Muscle layer of duodenum (tissue), 2 donors: ENCODE measurements around the gene NOC3L.

Source experiments
- H3K27ac ChIP-seq: one replicate; pipeline ENCODE4 v1.7.0; 2013; ENCODE audit warnings: mild to moderate bottlenecking, low read length
- H3K27me3 ChIP-seq: one replicate; pipeline ENCODE4 v1.7.0; 2013; ENCODE audit warnings: low read depth, mild to moderate bottlenecking, control low read depth, low read length
- H3K36me3 ChIP-seq, 2 donors: one replicate each; pipeline ENCODE4 v1.7.0; 2013; ENCODE audit warnings: low read length in 2 of 2, control low read depth in 1 of 2, mild to moderate bottlenecking in 1 of 2; ENCODE audit not compliant: insufficient read depth in 2 of 2, control insufficient read depth in 1 of 2
- H3K4me1 ChIP-seq, 2 donors: one replicate each; pipeline ENCODE4 v1.7.0; 2013; ENCODE audit warnings: low read length in 2 of 2, mild to moderate bottlenecking in 2 of 2, control low read depth in 1 of 2, moderate library complexity in 1 of 2; ENCODE audit not compliant: insufficient read depth in 2 of 2, control insufficient read depth in 1 of 2
- H3K4me3 ChIP-seq, 2 donors: one replicate each; pipeline ENCODE4 v1.7.0; 2013; ENCODE audit warnings: low read length in 2 of 2, low read depth in 1 of 2, mild to moderate bottlenecking in 1 of 2
- H3K9me3 ChIP-seq, 2 donors: one replicate each; pipeline ENCODE4 v1.7.0; 2013; ENCODE audit warnings: low read length in 2 of 2, control low read depth in 1 of 2, mild to moderate bottlenecking in 1 of 2; ENCODE audit not compliant: control insufficient read depth in 1 of 2
- donor health status: healthy.

Gene NOC3L

DNA sequence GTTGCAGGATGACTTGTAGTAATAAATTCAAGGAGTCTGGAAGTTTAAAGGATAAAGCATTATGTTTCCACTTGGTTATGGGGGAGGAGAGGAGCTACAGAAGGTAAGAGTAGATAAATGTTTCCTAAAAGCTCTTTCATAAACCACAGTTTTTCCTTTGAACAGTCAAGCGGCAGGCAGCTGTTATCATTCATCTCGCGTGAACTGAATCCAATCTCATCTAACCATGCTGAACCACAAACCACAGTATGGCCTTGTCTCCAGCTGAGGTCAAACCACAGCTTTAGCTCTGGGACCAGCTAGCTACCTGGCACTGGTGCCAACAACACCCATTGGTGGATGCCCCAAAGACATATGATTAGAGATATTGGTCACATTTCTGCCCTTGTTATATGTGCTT, 63.3 kb downstream of the NOC3L start:
- Histone ChIP-seq H3K27me3 (no peaks in the 10 kb centered on the region), H3K4me1 (no peaks in the 10 kb centered on the region), H3K36me3 (peaks cover 3 to 4% of the 10 kb centered on the region in 2 donors)

DNA sequence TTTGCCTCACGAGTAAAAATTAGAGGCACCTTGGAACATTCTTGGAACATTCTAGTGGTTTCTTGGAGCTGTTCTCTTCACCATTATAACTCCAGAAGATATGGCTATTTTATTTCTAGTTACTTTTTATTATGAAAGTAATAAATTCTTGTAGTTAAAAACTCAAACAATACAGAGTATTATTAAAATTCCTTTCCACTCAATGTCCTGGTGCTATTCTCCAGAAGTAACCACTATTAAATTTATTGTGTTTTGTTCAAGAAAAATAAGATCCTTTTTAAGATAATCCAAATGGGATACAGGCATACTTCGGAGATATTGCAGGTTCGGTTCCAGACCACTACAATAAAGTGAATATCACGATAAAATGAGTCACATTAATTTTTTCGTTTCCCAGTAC, 68.6 kb downstream of the NOC3L start:
- no peaks in the 10 kb centered on the region for H3K9me3 ChIP-seq
- H3K36me3 ChIP-seq, result no peaks in the 10 kb centered on the region
- H3K27me3 ChIP-seq, result no peaks in the 10 kb centered on the region
- peaks cover 0 to 16% of the 10 kb centered on the region in 2 donors for H3K4me1 ChIP-seq
- H3K4me3 ChIP-seq, result no peak overlapping the region
- H3K27ac ChIP-seq, result no peak overlapping the region

More for the DNA sequence above, 63.3 kb downstream of the NOC3L start:
- no peaks in the 10 kb centered on the region for H3K9me3 ChIP-seq
- no peak overlapping the region for H3K27ac ChIP-seq
- H3K4me3 ChIP-seq, result no peak overlapping the region

DNA sequence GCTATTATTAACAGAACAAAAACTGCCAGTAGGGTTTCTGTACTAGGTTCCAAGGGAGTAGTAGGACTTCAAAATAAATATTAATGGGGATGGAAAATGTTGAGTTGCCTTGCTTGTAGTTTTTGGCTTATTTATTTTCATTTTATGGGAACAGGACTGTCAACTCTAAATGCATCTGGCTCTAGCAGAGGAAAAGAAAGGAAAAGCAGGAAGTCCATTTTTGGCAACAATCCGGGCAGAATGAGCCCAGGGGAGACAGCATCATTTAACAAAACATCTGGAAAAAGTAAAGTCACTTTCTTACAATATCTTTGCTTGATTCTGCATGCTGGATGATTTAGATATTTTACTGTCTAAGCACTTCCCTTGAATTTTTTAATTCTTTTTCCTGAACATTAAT, 69.4 kb downstream of the NOC3L start:
- H3K27ac ChIP-seq, result no peak overlapping the region
- no peaks in the 10 kb centered on the region for H3K9me3 ChIP-seq
- no peak overlapping the region for H3K4me3 ChIP-seq
- H3K4me1 ChIP-seq, result peaks cover 0 to 16% of the 10 kb centered on the region in 2 donors
- no peaks in the 10 kb centered on the region for H3K36me3 ChIP-seq
- H3K27me3 ChIP-seq, result no peaks in the 10 kb centered on the region

DNA sequence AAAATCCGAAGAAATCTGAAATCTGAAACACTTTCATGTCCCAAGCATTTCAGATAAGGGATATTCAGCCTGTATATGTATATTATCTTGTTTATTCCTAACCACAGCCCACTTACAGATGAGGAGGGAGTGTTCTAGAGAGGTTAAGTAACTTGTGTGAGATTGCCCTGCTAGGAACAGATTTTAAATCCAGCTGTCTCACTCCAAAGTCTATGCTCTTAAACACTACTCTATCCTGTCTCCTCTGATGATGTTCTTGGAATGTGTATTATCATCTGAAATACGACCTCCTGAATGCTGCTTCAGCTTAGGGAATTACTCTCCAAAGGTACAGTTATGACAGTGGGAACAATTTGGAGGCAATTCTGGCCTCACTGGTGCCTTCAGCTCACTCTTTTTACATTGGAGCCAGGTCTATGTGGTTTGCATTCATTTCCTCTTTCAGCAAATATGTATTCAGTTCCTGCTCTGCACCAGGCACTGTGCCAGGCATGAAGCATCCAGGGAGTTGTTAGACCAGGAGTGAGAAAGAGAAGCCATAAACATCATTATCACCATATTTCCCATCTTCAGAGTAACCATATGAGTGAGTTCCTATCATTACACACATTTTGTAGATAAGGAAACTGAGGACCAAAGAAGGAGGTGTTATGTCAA, 70.2 kb downstream of the NOC3L start:
- Histone ChIP-seq H3K4me1 (peaks cover 0 to 16% of the 10 kb centered on the region in 2 donors), H3K27ac (no peak overlapping the region), H3K36me3 (no peaks in the 10 kb centered on the region), H3K9me3 (no peaks in the 10 kb centered on the region), H3K4me3 (no peak overlapping the region), H3K27me3 (no peaks in the 10 kb centered on the region)

DNA sequence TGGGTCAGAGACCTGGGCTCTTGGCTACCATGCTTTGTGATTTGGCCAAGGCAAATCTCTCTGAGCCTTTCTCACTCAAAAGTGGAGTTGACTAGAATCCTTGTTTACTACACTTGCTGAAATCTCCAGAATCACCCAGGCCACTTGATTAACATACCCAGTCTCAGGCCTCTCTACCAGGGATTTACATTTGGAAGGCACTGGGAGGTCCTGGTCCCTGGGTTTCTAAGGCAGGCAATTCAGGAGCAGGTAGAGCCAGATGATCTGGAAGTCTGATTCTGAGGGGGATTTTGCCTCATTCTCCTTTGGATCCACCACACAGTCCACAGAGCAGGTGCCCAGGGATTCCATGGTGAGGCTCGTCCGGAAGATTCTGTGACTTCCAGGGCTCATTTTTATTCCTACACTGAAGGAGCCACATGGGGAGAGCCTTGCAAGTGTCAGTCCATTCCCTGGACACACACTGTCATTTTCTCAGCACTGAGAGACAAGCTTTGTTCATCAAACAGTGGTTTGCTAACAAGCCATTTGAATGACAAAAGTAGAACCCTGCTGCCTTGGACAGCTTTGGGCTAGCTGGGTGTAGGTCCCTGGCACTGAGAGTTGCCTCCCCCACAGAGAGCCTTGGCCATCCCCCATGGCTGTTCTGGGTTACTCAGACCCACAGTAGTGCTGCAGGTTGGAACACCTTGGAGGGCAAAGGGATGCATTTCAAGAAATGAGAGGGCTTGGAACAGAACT, 74.2 kb downstream of the NOC3L start:
- Histone ChIP-seq H3K36me3 (peaks cover 0 to 4% of the 10 kb centered on the region in 2 donors), H3K27me3 (no peaks in the 10 kb centered on the region), H3K27ac (no peak overlapping the region), H3K9me3 (no peaks in the 10 kb centered on the region), H3K4me3 (no peak overlapping the region), H3K4me1 (peaks cover 0 to 13% of the 10 kb centered on the region in 2 donors)

DNA sequence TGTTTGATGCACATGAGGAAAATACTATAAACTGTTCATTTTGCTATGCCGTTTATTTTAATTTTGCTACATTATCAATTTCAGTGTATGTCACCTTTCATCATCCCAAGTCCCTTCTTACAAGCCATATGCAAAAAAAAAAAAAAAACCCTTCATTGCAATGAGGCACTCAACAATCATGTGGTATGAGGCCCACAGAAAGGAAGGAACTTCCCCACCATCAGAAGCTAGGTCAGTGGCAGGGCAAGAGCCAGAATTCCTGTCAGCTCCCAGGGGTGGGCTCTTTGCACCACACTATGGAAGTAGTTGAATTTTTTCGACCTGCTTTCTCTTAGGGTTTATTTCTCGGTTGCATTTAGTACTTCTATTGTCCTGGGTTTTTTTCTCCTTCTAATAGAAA, 75.4 kb downstream of the NOC3L start:
- no peaks in the 10 kb centered on the region for H3K27me3 ChIP-seq
- peaks cover 0 to 2% of the 10 kb centered on the region in 2 donors for H3K4me1 ChIP-seq
- no peak overlapping the region for H3K4me3 ChIP-seq
- peaks cover 0 to 4% of the 10 kb centered on the region in 2 donors for H3K36me3 ChIP-seq
- H3K27ac ChIP-seq, result no peak overlapping the region
- no peaks in the 10 kb centered on the region for H3K9me3 ChIP-seq

DNA sequence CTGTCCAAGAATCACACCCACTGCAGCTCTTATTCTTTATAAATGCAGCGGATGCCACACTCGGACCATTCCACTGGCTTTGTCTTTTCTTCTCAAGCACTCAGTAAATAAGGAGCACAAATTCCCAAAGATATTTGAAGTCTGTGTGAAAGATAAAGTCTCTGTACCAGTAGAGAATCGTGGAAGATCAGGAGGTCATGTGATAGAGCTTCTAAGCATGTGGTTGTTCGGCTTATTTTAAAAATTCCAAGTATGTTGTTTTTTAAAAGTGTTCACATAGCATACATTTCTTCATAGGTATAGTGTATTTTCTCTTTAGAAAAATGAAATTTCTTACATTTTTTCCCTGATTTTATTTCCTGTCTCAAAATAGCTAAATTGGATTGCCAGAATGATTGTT, 75.8 kb downstream of the NOC3L start:
- Histone ChIP-seq H3K36me3 (peaks cover 0 to 4% of the 10 kb centered on the region in 2 donors), H3K27me3 (no peaks in the 10 kb centered on the region), H3K27ac (no peak overlapping the region), H3K4me1 (no peaks in the 10 kb centered on the region), H3K9me3 (no peaks in the 10 kb centered on the region), H3K4me3 (no peak overlapping the region)

DNA sequence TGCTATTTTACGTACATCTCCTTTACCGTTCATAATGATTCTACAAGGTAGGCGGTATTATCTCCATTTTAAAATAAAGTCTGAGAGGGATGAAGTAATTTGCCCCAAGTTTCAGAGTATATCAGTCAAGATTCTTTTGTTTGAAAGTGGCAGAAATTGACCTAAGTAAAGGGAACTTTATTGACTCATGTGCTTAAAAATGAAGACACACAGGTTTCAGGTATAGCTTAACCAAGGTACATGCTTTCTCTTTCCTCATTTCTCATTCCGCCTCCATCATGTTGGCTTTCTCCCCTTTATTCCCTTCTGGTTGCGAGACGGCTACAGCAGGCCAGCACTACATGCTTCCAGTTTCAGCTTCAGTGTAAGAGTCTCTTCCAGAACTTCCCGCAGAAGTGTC, 77.5 kb downstream of the NOC3L start:
- Histone ChIP-seq H3K4me3 (no peak overlapping the region), H3K27me3 (no peaks in the 10 kb centered on the region), H3K4me1 (peaks cover 0 to under 1% of the 10 kb centered on the region in 2 donors), H3K9me3 (no peaks in the 10 kb centered on the region), H3K27ac (no peak overlapping the region), H3K36me3 (peaks cover 0 to 4% of the 10 kb centered on the region in 2 donors)
